ENCODE measurements around the gene SNAP91.

The SNAP91 gene

GRCh38 chr6:83717809-83718208, 8.9 kb upstream of the SNAP91 start:
- Histone ChIP-seq H3K4me2 (ENCODE audit: low read length) (no peak overlapping the region), H2AFZ (ENCODE audit: low read length) (no peak overlapping the region), H3K27me3 (ENCODE audit: insufficient read depth, low read length) (no peaks in the 10 kb centered on the region), H3K36me3 (ENCODE audit: insufficient read depth, low read length) (no peaks in the 10 kb centered on the region), H3K4me3 (ENCODE audit: low read depth, low read length, poor library complexity, severe bottlenecking) (no peak overlapping the region), H3K27ac (ENCODE audit: low read depth, low read length, poor library complexity, severe bottlenecking) (no peak overlapping the region), H4K20me1 (ENCODE audit: insufficient read depth, low read length) (no peaks in the 10 kb centered on the region), H3K9me3 (ENCODE audit: low read length) (0 out of 2 replicates have a peak, but pooled peaks cover 2% of the 10 kb centered on the region), H3K4me1 (ENCODE audit: insufficient read depth, low read length, severe bottlenecking) (no peaks in the 10 kb centered on the region), H3F3A (ENCODE audit: insufficient read depth, low read length) (no peaks in the 10 kb centered on the region), H3K9me2 (ENCODE audit: low read depth, low read length) (no peaks in the 10 kb centered on the region), H3K79me2 (ENCODE audit: insufficient read depth, low read length) (no peaks in the 10 kb centered on the region), H3K9ac (ENCODE audit: low read length) (no peak overlapping the region)
- TF ChIP-seq CTCF (IDR thresholded peaks at IDR 0.05; ENCODE audit: low read length) (no peak), EZH2 (IDR thresholded peaks at IDR 0.05; ENCODE audit: borderline replicate concordance, low read length) (no peak)

GRCh38 chr6:83711958-83712357, 3.1 kb upstream of the SNAP91 start:
- Histone ChIP-seq H2AFZ (ENCODE audit: low read length) (no peak overlapping the region), H3K4me3 (ENCODE audit: low read depth, low read length, poor library complexity, severe bottlenecking) (no peak overlapping the region), H3F3A (ENCODE audit: insufficient read depth, low read length) (no peaks in the 10 kb centered on the region), H3K9ac (ENCODE audit: low read length) (no peak overlapping the region), H3K79me2 (ENCODE audit: insufficient read depth, low read length) (no peaks in the 10 kb centered on the region), H3K9me3 (ENCODE audit: low read length) (no peaks in the 10 kb centered on the region), H3K9me2 (ENCODE audit: low read depth, low read length) (no peaks in the 10 kb centered on the region), H3K4me1 (ENCODE audit: insufficient read depth, low read length, severe bottlenecking) (no peaks in the 10 kb centered on the region), H3K36me3 (ENCODE audit: insufficient read depth, low read length) (no peaks in the 10 kb centered on the region), H4K20me1 (ENCODE audit: insufficient read depth, low read length) (no peaks in the 10 kb centered on the region), H3K4me2 (ENCODE audit: low read length) (no peak overlapping the region), H3K27me3 (ENCODE audit: insufficient read depth, low read length) (no peaks in the 10 kb centered on the region), H3K27ac (ENCODE audit: low read depth, low read length, poor library complexity, severe bottlenecking) (no peak overlapping the region)
- TF ChIP-seq EZH2 (IDR thresholded peaks at IDR 0.05; ENCODE audit: borderline replicate concordance, low read length) (no peak), CTCF (IDR thresholded peaks at IDR 0.05; ENCODE audit: low read length) (no peak)

- no peaks in the 10 kb centered on the region for H3K4me1 ChIP-seq (ENCODE audit: insufficient read depth, low read length, severe bottlenecking)
- TF ChIP-seq EZH2 (IDR thresholded peaks at IDR 0.05; ENCODE audit: borderline replicate concordance, low read length) (no peak), CTCF (IDR thresholded peaks at IDR 0.05; ENCODE audit: low read length) (no peak)
- H3K9me2 ChIP-seq (ENCODE audit: low read depth, low read length) = no peaks in the 10 kb centered on the region
- H3K9ac ChIP-seq (ENCODE audit: low read length) = no peak overlapping the region
- no peaks in the 10 kb centered on the region for H3K36me3 ChIP-seq (ENCODE audit: insufficient read depth, low read length)
- H3F3A ChIP-seq (ENCODE audit: insufficient read depth, low read length) = no peaks in the 10 kb centered on the region
- no peaks in the 10 kb centered on the region for H3K9me3 ChIP-seq (ENCODE audit: low read length)
- H4K20me1 ChIP-seq (ENCODE audit: insufficient read depth, low read length) = no peaks in the 10 kb centered on the region
- no peak overlapping the region for H2AFZ ChIP-seq (ENCODE audit: low read length)
- H3K79me2 ChIP-seq (ENCODE audit: insufficient read depth, low read length) = peaks cover 4% of the 10 kb centered on the region; the same call in 1 of the 2 replicates
- H3K4me2 ChIP-seq (ENCODE audit: low read length) = no peak overlapping the region
- no peaks in the 10 kb centered on the region for H3K27me3 ChIP-seq (ENCODE audit: insufficient read depth, low read length)
- H3K27ac ChIP-seq (ENCODE audit: low read depth, low read length, poor library complexity, severe bottlenecking) = no peak overlapping the region
- no peak overlapping the region for H3K4me3 ChIP-seq (ENCODE audit: low read depth, low read length, poor library complexity, severe bottlenecking)
These were observed 798 bp upstream of the SNAP91 start for GRCh38 chr6:83709748-83710050.

All from OCI-LY1 (cell line).